Esophagus squamous epithelium (tissue), 5 donors: Measurements from ENCODE around the gene METTL9. TPM values are rescaled to one million over a fixed set of nuclear protein-coding genes. Genes with fewer than 3 reads are reported as not detected.

ENCODE experiments used
- DNase-seq: peaks from one replicate; lab custom pipeline; 2025; lab: John Stamatoyannopoulos, UW
- H3K27ac ChIP-seq, 4 donors: fragments of 200-600 bp; sonication (generic); one replicate each; pipeline ENCODE4 v1.5.1; 2016 to 2019; ENCODE audit warnings: mild to moderate bottlenecking in 1 of 4
- H3K27me3 ChIP-seq, 4 donors: fragments of 200-600 bp; sonication (generic); 1 replicate in 3 of 4; 2 replicates in 1 of 4; pipeline versions ENCODE4 v1.5.1 to v1.6.0; 2017 to 2021; ENCODE audit warnings: antibody characterized with exemption in 1 of 4
- H3K36me3 ChIP-seq, 3 donors: fragments of 200-600 bp; sonication (generic); one replicate each; pipeline ENCODE4 v1.5.1; 2016 to 2019
- H3K4me1 ChIP-seq, 3 donors: fragments of 200-600 bp; sonication (generic); one replicate each; pipeline ENCODE4 v1.5.1; 2017 to 2019
- H3K4me3 ChIP-seq, 4 donors: fragments of 200-600 bp; sonication (generic); 1 replicate in 3 of 4; 2 replicates in 1 of 4; pipeline ENCODE4 v1.5.1; 2016 to 2019; ENCODE audit warnings: mild to moderate bottlenecking in 2 of 4, moderate library complexity in 1 of 4
- H3K9me3 ChIP-seq, 3 donors: fragments of 200-600 bp; sonication (generic); one replicate each; pipeline ENCODE4 v1.5.1; 2016 to 2019
- POLR2A ChIP-seq, 4 donors: fragments of 450-650 bp; IDR thresholded peaks; one replicate each; pipeline ENCODE4 v1.6.1; 2017; ENCODE audit warnings: antibody characterized with exemption in 4 of 4, mild to moderate bottlenecking in 4 of 4, moderate library complexity in 3 of 4
- WGBS, 2 donors: methylation state at CpG; one replicate each; pipeline ENCODE4 v1.1.5; 2018; 5-methylcytosine and 5-hydroxymethylcytosine counted together
- intact Hi-C: fragments of 100-400 bp; cut with DNase I; formaldehyde crosslinking; loops from one replicate; pipeline ENCODE4 v1.15.0; 2022
- total RNA-seq, 4 donors: library from RNA; depleted of rRNA; stranded (reverse); fragments of >200 nt; gene quantifications; one replicate each; pipeline ENCODE4 v1.1.0, GENCODE V29; 2016
- TF ChIP-seq, protein P1 (sequence below), 6 experiments: fragments of 450-650 bp in 4 of 6; fragments of 200-600 bp in 2 of 6; sonication (generic) in 2 of 6; IDR thresholded peaks; one replicate each; pipeline ENCODE4 v1.5.1; 2016 to 2019; ENCODE audit warnings: antibody characterized with exemption in 6 of 6, mild to moderate bottlenecking in 4 of 6, moderate library complexity in 4 of 6
- donor health status: DM: yes; HTN: yes; CAD: no.

The METTL9 gene
- total RNA-seq, 4 donors from 2014 or later, result 82.3 to 169 (median 140) TPM

DNA sequence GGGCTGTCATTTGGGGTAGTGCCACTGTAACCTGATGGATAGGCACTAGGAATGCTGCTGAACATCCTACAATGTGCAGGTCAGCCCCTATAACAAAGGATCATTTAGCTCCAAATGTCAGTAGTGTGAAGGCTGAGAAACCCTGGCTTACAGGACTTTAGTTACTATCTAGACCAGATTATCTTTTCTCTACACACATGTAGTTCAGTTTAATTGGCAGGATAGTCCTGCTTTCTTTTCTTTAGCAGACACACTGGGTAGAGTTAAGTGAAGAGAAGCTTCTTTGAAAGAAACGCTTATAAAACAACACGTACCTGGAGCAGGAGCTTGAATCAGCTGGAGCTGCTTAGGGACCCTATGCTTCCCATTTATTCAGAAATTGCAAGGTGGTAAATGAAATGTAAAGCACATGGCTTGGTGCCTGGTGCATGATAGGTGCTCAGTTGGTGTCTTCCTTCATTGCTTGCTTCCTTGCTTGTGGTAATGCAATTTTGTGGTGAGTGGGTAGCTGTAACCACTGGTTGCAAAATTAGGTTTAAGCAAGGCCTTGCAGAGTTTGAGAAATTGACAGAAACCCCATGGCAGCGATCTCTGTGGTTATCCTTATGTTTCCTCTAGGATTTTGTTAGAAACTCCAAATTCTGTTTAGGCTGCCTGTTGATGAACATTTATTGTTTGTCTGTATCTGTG is 9.4 kb downstream of the METTL9 start:
- no peak overlapping the region for H3K4me3 ChIP-seq
- 56 to 71% methylated on average over 3 of the region's 3 CpGs for WGBS, 2 donors
- H3K9me3 ChIP-seq, result no peaks in the 10 kb centered on the region
- H3K27me3 ChIP-seq, result no peaks in the 10 kb centered on the region
- peaks cover 0 to 7% (median 0%) of the 10 kb centered on the region in 3 donors for H3K36me3 ChIP-seq
- H3K4me1 ChIP-seq, result peaks cover 0 to 88% (median 52%) of the 10 kb centered on the region in 3 donors
- no peak overlapping the region for H3K27ac ChIP-seq
- TF ChIP-seq POLR2A (IDR thresholded peaks at IDR 0.05), result no peak
- TF ChIP-seq, protein P1, sequence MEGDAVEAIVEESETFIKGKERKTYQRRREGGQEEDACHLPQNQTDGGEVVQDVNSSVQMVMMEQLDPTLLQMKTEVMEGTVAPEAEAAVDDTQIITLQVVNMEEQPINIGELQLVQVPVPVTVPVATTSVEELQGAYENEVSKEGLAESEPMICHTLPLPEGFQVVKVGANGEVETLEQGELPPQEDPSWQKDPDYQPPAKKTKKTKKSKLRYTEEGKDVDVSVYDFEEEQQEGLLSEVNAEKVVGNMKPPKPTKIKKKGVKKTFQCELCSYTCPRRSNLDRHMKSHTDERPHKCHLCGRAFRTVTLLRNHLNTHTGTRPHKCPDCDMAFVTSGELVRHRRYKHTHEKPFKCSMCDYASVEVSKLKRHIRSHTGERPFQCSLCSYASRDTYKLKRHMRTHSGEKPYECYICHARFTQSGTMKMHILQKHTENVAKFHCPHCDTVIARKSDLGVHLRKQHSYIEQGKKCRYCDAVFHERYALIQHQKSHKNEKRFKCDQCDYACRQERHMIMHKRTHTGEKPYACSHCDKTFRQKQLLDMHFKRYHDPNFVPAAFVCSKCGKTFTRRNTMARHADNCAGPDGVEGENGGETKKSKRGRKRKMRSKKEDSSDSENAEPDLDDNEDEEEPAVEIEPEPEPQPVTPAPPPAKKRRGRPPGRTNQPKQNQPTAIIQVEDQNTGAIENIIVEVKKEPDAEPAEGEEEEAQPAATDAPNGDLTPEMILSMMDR (IDR thresholded peaks at IDR 0.05), result no peak
- DNase-seq, result no peak
- intact Hi-C loops, result no loop called here

DNA sequence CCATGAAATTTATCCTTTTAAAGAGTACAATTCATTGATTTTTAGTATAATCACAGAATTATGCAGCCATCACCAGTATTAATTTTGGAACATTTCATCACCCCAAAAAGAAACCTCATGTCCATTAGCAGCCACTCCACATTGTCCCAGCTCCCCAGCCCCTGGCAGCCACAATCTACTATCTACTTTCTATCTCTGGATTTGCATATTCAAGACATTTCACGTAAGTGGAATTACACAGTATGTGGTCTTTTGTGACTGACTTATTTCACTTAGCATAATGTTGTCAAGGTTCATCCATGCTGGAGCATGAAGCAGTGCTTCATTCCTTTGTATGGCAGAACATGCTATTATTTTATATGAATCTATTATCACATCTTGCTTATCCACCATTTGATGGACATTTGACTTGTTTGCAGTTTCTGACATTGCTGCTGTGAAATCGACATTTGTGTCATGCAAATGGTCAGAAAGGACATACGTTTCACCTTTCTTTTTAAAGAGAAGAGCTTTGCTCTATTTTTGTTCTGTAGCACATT is 10.7 kb downstream of the METTL9 start:
- Histone ChIP-seq H3K4me3 (no peak overlapping the region), H3K27me3 (no peaks in the 10 kb centered on the region), H3K9me3 (no peaks in the 10 kb centered on the region), H3K4me1 (peaks cover 0 to 75% (median 40%) of the 10 kb centered on the region in 3 donors), H3K27ac (no peak overlapping the region), H3K36me3 (peaks cover 0 to 14% (median 0%) of the 10 kb centered on the region in 3 donors)
- 79% methylated on average over 3 of the region's 3 CpGs for WGBS, 2 donors
- intact Hi-C loops, result no loop called here
- no peak for DNase-seq
- TF ChIP-seq POLR2A (IDR thresholded peaks at IDR 0.05), result no peak
- TF ChIP-seq, protein P1 (IDR thresholded peaks at IDR 0.05), result no peak

DNA sequence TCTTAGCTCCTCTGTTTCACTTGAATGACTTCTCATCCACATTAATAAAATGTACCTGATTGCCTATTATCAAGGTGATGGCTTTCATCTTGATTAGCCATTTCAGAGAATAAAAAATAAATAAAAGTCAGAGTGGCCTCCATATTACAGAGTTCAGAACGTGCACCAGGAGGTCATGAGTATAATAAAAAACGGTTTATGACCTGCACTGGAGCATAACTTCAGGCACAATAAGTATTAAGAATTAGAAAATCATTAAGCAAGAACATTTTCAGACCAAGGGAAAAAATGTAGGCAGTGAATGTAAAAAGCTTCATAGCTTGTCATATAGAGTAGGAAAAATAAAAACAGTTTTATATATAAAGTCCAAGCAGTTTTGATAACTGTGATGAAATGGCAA is 11.4 kb downstream of the METTL9 start:
- H3K27me3 ChIP-seq, result no peaks in the 10 kb centered on the region
- no peaks in the 10 kb centered on the region for H3K9me3 ChIP-seq
- TF ChIP-seq, protein P1 (IDR thresholded peaks at IDR 0.05), result no peak
- no peak for TF ChIP-seq POLR2A (IDR thresholded peaks at IDR 0.05)
- no peak overlapping the region for H3K4me3 ChIP-seq
- peak overlapping the region in 1 of 4 donors; percentile 45 for H3K27ac ChIP-seq
- peaks cover 0 to 69% (median 38%) of the 10 kb centered on the region in 3 donors for H3K4me1 ChIP-seq
- WGBS, 2 donors, result 62 to 63% methylated on average over 2 of the region's 2 CpGs
- DNase-seq, result no peak
- intact Hi-C loops, result no loop called here
- peaks cover 0 to 14% (median 0%) of the 10 kb centered on the region in 3 donors for H3K36me3 ChIP-seq

GRCh38 chr16:21611198-21611555 is 11.8 kb downstream of the METTL9 start:
- intact Hi-C loops, result no loop called here
- Histone ChIP-seq H3K9me3 (no peaks in the 10 kb centered on the region), H3K27me3 (no peaks in the 10 kb centered on the region), H3K4me3 (no peak overlapping the region), H3K36me3 (peaks cover 0 to 18% (median 0%) of the 10 kb centered on the region in 3 donors), H3K4me1 (peaks cover 0 to 65% (median 34%) of the 10 kb centered on the region in 3 donors), H3K27ac (peak overlapping the region in 3 of 4 donors; percentile 41 to 48 (median 45))
- no peak for TF ChIP-seq POLR2A (IDR thresholded peaks at IDR 0.05)
- TF ChIP-seq, protein P1 (IDR thresholded peaks at IDR 0.05), result no peak
- no peak for DNase-seq
- WGBS, 2 donors, result 34 to 40% methylated on average over 4 of the region's 4 CpGs
